ENCODE data around the gene HOXA6.
A peak's percentile ranks its signal among the peaks of the same experiment; 100 is the strongest.

HOXA6 gene

GRCh38 chr7:27187475-27188385 is 40.2 kb upstream of the HOXA6 start:
- H3K4me3 ChIP-seq (ENCODE audit: low read depth, low read length), result no peak overlapping the region
- no peak for DNase-seq (ENCODE audit: low read depth)
- TF ChIP-seq, protein P1, sequence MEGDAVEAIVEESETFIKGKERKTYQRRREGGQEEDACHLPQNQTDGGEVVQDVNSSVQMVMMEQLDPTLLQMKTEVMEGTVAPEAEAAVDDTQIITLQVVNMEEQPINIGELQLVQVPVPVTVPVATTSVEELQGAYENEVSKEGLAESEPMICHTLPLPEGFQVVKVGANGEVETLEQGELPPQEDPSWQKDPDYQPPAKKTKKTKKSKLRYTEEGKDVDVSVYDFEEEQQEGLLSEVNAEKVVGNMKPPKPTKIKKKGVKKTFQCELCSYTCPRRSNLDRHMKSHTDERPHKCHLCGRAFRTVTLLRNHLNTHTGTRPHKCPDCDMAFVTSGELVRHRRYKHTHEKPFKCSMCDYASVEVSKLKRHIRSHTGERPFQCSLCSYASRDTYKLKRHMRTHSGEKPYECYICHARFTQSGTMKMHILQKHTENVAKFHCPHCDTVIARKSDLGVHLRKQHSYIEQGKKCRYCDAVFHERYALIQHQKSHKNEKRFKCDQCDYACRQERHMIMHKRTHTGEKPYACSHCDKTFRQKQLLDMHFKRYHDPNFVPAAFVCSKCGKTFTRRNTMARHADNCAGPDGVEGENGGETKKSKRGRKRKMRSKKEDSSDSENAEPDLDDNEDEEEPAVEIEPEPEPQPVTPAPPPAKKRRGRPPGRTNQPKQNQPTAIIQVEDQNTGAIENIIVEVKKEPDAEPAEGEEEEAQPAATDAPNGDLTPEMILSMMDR (conservative IDR thresholded peaks at IDR 0.05; ENCODE audit: low read depth, low read length), result no peak

DNA sequence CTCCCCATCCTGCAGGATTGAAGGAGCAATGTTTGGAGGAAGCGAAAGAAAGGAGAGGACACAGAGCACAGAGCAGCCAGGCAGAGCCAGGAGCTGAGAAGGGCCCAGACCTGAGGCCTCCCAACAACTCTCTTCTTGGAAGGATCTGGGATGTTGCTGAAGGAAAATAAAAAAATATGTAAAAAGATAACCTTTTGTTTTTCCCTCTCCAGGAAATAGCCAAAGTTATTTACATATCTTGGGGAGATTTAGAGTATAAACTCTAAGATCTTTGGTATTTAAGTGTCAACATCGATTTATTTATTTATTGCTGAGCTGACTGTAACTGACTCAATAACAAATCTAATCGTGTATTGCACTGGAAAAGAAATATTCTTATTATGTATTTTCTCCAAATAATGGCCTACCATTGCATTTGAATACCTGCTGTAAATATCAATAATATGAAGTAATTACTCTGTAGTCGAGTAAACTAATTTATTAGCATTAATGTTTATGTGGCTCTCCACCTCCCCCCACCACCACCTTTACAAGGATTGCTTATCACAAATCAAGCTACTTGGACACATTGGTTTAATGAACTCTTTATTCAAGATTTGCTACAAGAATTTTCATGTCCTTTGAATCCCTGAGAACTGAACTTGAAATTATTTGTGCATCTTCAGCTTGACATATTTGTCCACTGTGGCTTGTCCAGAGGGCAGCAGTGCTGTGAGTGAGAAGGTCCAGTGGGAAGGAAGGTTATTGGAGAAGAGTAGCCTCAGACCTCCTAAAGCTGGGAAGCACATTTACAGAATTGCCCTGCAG is 39.3 kb upstream of the HOXA6 start:
- no peak for DNase-seq (ENCODE audit: low read depth)
- no peak overlapping the region for H3K4me3 ChIP-seq (ENCODE audit: low read depth, low read length)
- TF ChIP-seq, protein P1 (conservative IDR thresholded peaks at IDR 0.05; ENCODE audit: low read depth, low read length), result no peak

DNA sequence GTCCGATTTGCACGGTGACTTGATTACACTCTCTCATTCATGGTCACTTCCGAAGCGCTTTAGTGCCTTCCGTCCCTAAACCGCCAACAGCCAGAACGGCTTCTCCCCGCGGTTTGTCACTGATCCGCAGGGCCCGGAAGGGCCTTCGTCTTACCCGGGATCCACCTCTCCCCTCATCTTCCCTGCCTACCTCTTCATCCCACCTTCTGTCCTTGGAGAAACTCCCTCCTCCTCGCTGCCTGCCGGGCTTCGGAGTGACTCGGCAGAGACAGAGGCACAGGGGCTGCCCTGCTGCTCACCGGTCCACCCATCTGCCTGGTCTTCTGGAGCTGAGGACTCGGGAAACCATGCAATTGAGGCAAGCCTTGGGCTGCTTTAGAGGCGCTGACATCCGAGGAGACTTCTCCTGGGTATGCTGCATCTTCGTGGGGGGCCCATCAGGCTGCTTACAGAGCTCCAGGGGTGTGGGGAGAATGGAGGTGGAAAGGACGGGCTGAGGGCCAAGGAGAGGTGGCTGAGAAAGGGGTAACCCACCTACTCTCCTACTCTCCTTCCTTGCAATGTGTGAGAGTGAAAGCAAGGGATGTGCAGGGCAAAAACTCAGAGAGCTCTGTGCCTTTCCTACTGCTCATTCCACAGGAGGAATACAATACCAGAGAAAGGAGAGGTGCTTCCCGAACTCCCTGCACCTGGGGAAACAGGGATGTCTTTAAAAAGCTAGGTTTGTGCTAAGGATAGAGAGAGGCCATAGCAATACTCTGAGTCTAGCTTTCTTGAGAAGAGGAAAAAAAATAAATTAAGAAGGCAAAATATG is 38.5 kb upstream of the HOXA6 start:
- TF ChIP-seq, protein P1 (conservative IDR thresholded peaks at IDR 0.05; ENCODE audit: low read depth, low read length), result no peak
- no peak overlapping the region for H3K4me3 ChIP-seq (ENCODE audit: low read depth, low read length)
- DNase-seq (ENCODE audit: low read depth), result no peak

DNA sequence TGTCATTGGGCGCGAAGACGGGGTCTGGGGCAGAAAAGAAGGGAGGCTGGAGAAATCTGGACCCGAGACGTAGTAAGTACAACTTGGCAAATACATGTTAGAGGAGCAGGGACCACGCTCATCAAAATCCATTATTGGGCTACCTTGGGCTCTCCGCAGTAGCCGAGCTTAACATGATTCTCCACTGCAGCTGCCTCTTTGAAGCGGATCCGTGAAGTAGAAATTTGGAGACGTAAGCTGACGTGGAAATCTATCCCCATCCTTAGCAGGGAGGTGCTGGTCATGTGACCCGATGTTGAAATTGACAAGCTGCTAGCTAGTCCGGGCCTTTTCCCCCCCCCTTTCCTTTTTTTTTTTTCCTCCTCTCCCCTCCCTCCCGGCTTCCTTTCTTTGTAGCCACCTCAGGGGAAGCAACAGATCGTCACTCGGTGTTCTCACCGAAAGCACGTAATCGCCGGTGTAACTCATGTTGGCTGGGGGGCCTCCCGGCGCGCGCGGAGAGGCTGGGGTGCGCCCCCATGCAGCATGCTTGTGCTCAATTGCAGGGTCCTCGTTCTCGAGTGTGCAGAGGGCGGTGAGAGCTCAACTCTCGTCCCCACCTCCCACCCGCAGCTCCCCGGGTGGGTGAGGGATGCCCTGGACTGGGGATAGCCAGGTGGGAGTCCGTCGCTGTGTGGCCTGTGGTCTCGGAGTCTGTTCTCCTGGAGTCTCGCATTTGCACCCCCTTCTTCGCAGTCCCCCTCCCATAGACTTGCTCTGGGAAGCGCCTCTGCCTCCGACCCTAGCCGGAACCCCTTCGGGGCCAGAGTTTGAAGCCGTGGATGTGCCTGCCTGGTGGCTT is 37.7 kb upstream of the HOXA6 start, which contains the start of gene HOXA11:
Gene HOXA11, minus strand, starts transcription at position 220 of the 841 bp plus-strand sequence. Its CDS starts 88 bp downstream, at position 132.
- DNase-seq (ENCODE audit: low read depth), result no peak
- peak within 1 kb of the TSS; percentile 14 for H3K4me3 ChIP-seq (ENCODE audit: low read depth, low read length)
- TF ChIP-seq, protein P1 (conservative IDR thresholded peaks at IDR 0.05; ENCODE audit: low read depth, low read length), result no peak

- H3K4me3 ChIP-seq (ENCODE audit: low read depth, low read length), result peak overlapping the region; percentile 14
These were observed 36.9 kb upstream of the HOXA6 start for GRCh38 chr7:27184337-27185012.

More at GRCh38 chr7:27184337-27185012, 36.9 kb upstream of the HOXA6 start:
- peak; percentile 13 for DNase-seq (ENCODE audit: low read depth)
- TF ChIP-seq, protein P1 (conservative IDR thresholded peaks at IDR 0.05; ENCODE audit: low read depth, low read length), result no peak

All from choroid plexus epithelial cell (primary cell).